HG03520 (cell line): ENCODE results near the gene TPPP3.
"Not testable (repeated sequence)": the region's sequence is repeated elsewhere in the genome, so short reads cannot be mapped to it uniquely, and the experiment has no call there.

Experiments
- ATAC-seq: cut with Tn5 transposase; IDR thresholded peaks from one replicate; pipeline ENCODE4 v1.9.1; 2021; ENCODE audit warnings: mild to moderate bottlenecking, moderate library complexity; ENCODE audit not compliant: unreplicated experiment

Gene TPPP3

DNA sequence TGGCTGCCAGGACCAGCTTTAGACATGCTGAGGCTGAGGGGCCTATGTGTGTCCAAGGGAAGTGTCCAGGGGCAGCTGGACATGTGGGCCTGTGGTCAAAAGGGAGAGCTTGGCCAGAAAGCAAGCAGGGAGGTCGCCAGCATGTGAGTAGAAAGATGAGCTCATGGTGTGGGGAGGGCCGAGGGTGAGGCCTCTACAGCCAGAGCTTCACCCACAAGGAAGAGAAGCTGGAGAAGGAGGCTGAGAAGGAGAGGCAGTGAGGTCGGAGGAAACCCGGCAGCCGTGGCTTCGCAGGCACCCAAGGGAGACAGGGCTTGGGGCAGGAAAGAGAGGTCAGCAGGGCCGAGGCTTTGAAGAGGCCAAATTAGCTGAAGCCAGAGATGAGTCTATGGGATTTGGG is 33.7 kb upstream of the TPPP3 start:
- no peak for ATAC-seq

DNA sequence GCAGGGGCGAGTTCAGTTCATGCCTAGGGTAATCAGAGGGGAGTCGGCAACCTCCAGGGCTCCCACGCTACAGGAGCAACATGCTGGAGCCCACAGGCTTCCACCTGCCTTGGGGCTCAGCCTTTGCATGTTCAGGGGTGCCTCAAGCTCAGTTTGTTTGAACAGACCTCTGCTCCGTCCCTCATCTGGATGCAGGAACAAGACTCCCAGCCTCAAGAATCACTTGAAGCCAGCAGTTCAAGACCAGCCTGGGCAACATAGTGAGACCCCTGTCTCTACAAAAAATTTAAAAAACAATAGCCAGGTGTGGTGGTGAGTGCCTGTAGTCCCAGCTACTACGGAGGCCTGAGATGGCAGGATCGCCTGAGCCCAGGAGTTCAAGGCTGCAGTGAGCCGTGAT is 32.7 kb upstream of the TPPP3 start:
- ATAC-seq, result no peak

DNA sequence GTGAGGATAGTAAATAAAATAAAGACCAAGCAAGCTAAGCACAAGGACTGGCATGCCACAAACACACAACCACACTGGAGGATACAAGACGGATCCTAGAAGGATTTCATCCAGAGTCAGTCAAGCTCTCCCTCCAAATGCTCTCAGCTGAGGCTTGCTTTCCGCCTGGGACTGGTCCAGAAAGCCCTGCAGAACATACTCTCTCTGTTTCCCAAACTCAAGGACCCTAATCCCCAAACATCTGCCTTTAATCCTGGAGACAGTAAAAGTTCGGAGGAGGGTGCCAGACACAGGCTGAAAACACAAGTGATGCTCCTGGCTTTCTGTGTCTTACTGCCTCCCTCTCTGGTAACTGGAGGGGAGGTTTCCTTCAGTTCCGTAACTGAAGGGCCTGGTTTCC is 32.3 kb upstream of the TPPP3 start:
- no peak for ATAC-seq

DNA sequence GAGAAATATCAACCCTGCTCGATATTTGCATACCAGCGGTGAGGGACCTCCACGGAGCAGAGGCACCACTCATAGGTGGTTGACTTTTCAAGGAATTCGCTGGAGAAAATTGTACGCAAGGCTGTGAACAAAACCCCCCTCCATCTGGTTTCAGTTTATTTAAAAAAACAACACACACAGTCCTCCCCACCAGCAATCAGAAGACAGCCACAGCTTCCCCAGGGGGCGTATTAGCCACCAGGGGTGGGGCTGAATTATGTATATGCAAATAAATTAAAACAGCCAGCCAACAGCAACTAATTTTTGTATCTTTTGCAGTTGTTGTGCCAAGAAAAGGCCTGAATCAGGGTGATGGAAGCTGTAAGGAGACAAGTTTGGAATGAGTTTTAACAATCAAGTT is 31.8 kb upstream of the TPPP3 start:
- no peak for ATAC-seq

DNA sequence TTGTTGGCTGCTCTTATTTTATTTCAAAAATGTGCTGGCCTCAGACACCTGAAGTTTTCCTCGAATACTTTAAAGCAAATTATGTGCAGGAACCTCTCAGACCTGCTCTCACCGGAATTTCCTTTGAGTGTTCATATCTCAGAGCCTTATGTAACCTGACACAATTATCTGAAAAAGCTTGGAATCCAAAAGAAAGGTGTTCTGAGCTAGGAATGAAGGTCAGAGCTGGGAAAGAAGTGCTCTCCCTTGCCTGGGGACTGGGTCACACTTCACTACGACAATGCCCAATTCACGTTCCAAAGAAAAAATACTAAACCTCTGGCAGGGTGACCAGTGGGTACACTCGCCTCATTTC is 30.9 kb upstream of the TPPP3 start:
- ATAC-seq, result no peak

DNA sequence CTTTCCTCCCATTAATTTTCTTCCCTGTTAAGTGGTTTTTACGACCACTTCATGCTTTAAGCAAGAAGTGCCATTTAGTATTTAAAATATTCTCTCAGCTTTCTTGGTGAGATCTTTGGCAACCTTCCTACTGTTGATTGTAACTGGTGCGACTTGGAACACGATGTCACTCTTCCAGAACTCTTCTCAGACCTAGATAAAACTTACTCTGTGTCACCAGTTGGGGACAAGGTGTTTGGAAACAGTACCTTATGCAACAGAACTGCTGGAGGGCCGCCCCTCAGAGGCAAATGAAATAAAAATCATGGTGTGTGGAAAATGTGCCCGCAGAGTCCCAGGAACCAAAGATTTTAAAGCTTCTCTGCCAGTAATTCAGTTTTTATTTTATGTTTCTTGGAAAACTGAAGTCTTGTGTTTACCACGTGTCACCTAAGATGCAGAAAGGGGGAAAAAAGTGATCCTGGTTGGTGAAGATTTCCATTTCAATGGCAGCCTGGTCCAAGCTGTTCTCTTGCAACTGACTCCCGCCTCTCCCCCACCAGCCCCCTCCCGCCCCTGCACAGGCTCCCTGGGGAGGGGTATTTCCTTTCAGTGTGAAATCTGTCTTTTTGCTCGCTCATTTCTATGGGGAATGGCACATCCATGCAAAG is 30.4 kb upstream of the TPPP3 start:
- ATAC-seq, result no peak

DNA sequence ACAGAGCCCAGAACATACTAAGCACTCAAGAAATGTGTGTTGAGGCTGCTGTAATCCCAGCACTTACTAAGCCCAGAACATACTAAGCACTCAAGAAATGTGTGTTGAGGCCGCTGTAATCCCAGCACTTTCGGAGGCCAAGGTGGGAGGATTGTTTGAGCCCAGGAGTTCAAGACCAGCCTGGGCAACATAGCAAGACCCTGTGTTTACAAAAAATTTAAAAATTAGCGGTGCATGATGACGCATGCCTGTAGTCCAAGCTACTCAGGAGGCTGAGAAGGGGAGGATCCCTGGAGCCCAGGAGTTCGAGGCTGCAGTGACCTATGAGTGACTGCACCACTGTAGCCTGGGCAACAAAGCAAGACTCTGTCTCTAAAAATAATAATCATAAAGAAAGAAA is 29.7 kb upstream of the TPPP3 start:
- ATAC-seq, result no peak

DNA sequence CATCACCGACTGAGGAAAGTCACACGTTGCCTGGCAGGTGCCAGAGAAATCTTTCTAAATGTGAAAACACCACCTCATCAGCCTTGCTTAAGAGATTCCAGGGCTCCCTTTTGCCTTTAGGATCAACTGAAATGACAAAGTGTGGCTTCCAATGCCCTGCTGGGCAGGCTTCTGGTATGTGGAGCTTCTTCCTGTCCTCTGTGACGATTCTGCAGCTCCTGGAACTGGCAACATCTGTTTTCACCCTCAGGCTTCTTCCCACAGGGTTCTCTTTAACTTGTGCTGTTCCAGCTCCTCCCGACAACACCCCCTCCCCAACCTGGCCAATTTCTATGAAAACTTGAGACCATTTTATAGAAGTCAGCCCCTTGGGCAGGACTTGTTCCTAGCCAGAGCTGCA is 27.7 kb upstream of the TPPP3 start:
- ATAC-seq, result no peak

DNA sequence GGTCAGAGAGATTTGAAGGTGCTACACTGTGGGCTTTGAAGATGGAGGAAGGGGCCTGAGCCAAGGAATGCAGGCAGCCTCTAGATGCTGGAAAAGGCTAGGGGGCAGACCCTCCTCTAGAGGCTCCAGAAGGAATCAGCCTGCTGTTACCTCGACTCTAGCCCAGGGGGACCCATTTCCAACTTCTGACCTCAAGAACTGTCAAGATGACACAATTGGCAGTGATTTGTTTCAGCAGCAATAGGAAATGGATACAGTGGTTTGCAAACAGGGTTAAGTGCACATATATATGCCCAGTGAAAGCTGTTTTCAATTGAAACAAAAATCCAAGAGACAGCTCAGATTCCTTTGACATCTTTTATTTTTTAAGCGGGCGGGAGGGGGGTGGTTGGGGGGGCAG is 26.6 kb upstream of the TPPP3 start:
- ATAC-seq, result no peak

DNA sequence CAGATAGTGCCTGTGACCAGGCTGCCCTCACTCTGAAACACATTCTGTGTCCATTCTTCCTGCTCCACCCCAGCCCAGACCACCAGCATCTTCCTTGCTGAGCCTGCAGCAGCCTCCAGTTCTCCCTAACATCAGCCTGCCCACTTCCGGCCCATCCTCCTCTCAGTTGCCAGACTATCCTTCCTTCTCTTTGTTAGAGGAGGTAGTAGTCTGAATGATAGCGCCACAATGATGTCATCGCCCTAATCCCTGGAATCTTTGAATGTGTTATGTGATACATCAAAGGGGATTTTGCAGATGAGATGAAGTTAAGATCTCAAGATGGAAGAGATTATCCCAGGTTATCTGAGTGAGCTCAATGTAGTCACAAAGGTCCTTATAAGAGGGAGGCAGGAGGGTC is 26.2 kb upstream of the TPPP3 start:
- no peak for ATAC-seq

DNA sequence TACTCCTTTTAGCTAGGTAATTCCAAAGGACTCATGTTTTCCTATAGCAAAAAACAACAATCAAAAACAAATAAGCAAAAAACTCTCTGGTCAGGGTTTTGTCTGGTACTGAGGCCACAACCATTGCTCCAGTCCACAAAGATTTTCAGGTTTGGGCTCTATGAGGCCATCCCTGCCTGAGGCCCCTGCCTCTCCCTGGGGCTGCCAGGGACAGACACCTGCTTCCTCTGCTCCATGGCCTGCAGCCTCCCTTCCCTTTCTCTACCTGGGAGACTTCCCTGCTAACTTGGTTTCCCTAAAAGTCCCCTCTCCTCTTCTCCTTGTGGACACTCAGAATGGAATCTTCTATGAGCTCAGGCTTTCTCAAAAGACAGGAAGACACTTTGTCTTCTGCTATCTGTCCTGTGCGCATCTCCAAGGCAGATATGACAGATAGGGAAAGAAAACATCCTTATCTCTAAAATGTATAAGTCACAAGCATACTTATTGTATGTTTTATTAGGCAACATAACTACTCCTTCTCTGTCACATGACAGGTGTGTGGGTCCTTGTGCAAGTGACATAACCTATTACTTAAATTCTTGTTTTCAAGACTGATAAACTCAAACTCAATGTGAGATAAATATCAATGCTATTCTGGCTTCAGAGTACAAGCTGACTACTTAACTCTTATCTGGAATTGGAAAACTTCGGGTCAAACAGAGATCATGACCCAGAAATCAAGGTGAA is 24.2 kb upstream of the TPPP3 start:
- ATAC-seq, result no peak

DNA sequence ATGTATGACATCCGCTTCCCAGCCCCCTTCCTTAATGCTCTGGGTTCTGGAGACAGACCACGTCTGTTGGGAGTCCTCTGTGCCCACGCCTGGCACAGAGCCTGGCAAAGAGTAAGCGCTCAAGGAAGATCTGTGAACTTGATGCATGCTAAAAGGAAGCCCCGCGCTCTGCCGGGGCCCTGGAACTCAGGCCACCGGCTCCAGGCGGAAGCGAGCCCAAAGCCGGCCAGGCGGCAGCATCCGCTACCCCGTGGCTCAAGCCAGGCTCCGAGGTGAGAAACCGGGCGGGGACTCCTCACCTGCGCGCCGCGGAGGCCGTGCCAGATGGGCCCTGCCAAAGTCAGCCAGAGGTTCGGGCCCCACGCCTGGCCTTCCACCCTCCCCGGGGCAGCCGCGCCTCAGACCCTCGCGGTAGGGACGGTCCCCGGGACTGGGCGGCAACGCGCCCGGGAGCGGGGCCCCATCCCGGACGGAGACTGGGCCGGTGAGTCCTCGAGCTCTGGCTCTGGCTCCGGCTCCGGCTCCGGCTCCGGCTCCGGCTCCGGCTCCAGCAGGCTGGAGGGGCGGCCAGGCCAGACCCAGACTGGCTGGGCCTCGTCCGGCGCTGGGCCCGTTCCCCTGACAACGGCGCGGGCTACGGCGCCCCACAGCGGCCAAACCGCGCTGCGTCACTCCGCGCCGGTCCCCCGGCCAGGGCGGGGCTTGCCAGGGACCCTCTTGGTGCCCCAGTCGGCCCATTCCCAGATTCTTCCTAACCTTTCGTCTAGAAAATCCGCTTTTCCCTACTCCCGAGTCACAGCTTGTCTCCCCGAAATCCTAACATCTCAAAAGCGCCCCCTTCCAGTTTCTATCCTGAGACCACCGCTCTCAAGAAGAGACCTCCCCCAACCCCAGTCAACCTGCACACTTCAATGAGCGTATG is 22.8 kb upstream of the TPPP3 start, which contains the start of gene ZDHHC1:
ZDHHC1 (minus strand) TSS at position 606 of the 922 bp plus-strand sequence. CDS start 8,702 bp downstream, outside the sequence.
- ATAC-seq, result no peak

DNA sequence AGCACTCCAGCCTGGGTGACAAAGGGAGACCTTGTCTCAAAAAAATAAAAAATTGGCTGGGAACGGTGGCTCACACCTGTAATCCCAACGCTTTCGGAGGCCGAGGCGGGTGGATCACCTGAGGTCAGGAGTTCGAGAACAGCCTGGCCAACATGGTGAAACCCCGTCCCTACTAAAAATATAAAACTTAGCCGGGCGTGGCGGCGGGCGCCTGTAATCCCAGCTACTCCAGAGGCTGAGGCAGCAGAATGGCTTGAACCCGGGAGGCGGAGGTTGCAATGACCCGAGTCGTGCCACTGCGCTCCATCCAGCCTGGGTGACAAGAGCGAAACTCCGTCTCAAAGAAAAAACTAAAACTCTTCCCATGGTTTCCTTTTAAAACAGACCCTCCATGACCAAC is 22.1 kb upstream of the TPPP3 start:
- ATAC-seq, result not testable (repeated sequence)

DNA sequence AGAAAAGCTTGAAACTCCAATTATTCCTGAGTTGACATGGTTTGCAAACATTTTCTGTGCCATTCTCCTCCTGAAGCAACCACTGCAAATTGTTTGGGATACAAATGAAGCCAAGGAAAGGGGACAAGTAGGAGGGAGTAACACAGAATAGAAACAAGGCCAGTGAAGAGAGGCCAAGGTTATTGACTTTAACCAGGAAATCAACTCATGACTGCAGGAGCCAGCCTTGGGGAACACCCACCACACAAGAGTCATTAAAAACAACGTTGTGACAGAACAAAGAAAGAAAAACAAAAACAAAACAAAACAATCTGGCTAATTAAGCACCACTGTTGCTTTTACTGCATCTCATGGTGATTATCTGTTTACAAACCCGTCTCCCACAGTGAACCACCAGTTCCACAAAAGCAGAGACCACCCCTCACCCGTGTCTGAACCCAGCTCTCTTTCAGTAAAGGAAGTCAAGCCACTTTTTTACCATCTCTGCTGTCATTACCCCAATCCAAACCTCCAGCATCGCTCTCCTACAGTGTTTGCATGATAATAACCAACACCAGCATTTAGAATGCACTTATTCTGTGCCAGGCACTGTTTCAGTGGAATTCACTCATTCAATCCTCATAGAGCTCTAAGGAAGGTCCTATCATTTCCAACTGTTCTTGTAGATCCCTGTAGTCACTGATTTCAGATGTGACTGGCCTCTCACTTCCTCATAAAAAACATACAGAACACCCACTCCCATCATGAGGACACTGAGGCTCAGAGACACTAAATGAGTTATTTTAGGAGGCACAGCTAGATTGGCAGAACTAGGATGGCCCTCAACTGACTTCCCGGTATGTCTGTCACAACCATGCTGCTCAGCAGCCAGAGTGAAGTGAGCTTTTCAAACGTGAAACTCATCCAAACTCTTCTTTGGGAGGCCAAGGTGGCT is 20.9 kb upstream of the TPPP3 start:
- ATAC-seq, result no peak

DNA sequence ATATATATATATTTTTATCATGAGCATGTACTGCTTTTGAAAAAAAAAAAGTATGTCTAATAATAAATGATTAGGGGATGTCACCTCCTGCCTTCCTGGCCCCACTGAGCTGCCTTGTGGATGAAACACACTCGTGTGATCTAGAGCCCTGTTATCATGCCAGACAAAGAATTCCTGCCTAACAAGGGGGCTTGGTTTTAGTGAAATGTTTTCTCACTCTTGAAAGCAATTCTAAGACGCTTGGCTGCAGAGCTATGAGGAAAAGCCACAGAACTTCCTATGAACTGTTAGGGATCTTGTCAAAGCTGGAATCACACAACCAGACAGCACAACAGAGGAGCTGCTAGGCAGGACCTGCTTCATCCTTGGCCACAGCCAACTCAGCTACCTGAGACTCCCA is 19.0 kb upstream of the TPPP3 start:
- no peak for ATAC-seq

DNA sequence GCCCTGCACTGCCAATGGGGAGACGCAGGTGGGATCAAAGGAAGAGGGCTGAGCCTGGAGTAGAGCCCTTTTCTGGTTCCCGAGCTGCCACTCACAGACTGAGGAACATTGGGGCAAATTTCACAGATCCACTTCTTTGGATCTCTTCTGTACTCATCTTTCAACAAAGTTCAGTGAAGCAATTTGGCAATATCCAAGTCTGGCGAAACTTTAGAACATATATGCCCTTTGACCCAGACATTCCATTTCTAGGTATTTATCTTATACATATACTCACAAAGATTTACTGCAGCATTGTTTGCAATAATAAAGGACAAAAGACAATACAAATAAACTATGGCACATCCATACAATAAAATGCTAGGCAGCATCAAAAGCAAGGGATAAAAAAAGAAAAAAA is 18.0 kb upstream of the TPPP3 start:
- ATAC-seq, result no peak

DNA sequence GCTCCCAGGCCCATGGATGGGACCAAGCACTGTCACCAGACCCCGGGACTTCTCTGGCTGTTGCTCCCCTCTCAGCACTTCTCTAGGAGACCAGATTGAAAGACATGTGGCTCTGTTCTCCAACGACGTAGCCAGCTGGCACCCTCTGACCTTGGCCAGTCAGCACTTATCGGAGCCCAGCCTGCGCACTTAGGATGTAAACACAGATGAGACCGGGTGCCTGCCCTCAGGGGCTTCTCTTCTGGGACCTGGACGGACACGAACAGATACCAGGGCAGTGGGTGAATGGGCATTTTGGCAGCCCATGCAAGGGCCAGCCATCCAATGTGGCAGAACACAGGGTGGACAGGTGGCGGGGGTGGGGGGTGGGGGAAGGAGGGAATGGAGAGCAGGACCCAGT is 16.3 kb upstream of the TPPP3 start:
- ATAC-seq, result no peak

DNA sequence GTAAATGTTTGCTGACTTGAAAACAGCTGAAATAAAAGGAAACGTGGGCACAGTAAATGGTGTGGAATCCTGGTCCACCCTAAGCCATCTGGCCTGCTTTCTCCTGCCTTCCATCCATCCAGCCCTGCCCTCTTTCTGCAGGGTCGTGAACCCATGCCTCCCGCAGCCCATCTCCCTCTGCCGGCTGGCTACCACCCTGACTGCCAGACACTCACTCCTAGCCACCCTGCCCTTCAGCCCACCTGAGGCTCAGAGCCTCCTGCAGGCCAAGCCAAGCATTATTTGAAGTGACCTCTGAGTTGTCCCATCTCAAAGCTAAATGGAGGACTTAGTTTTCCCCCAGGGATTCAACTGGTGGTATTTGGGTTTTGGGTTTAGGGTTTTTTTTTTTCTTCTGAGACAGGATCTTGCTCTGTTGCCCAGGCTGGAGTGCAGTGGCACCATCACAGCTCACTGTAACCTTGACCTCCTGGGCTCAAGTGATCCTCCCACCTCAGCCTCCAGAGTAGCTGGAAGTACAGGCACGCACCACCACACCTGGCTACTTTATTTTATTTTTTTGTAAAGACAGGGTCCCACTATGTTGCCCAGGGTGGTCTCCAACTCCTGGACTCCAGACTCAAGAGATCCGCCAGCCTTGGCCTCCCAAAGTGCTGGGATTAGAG is 14.6 kb upstream of the TPPP3 start:
- no peak for ATAC-seq

DNA sequence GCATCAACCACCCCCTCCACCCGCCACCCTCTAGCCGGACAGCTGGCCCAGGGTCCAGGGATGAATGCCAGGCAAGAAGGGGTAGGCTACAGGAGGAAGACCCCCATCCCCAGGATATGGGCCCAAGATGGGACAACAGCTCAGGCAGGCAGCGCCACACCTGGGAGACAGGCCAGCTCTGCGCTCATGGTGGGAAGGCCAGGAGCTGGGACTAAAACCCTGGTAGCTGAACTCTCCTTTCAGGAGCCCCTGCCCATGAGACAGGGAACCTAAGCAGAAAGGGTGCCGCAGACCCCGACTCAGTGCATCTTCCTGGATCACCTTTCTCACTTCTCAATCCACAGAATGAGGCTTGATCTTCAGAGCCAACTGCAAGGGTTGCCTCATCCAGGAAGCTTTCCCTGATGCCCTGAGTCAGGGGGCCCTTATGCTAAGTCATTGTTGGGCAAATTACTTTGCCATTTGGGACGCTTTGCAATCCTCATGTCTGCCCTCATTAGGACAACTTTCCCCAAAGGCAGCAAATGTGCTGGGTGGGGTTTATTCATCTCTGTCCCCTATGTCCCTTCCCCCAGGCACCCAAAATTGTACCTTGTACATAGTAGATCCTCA is 14.0 kb upstream of the TPPP3 start:
- ATAC-seq, result no peak
